PC-3 (cell line): ENCODE measurements around the gene NAA40. TPM values are rescaled to one million over a fixed set of nuclear protein-coding genes. Genes with fewer than 3 reads are reported as not detected.
A peak's percentile ranks its signal among the peaks of the same experiment; 100 is the strongest.

ENCODE experiments used
- ATAC-seq: fragments of 200-7000 bp; cut with Tn5 transposase; 2 replicates; pipeline ENCODE4 v1.9.1; 2020; ENCODE audit warnings: mild to moderate bottlenecking, moderate library complexity
- BruUV-seq: library from RNA; stranded (reverse); fragments of 400-500 nt; replicated peaks from 2 replicates; lab custom pipeline; 2021; lab: Mats Ljungman, UMichigan
- CTCF ChIA-PET: fragments of 300-600 bp; sonication (Branson Sonifier 250); formaldehyde crosslinking; loops from one replicate; lab custom pipeline; 2022; ENCODE audit warnings: antibody characterized with exemption; lab: Charles Lee
- POLR2A ChIA-PET: fragments of 300-600 bp; sonication (Branson Sonifier 250); formaldehyde crosslinking; loops from one replicate; lab custom pipeline; 2022; ENCODE audit warnings: antibody characterized with exemption; ENCODE audit not compliant: unreplicated experiment; lab: Charles Lee
- DNase-seq: peaks from one replicate; pipeline ENCODE4 v3.0.0-alpha.2; 2015
- H2AFZ ChIP-seq: fragments of 300-600 bp; sonication (generic); 2 replicates; pipeline ENCODE4 v1.6.0; 2016; ENCODE audit warnings: antibody characterized with exemption, low read length
- H3F3A ChIP-seq: fragments of 300-600 bp; sonication (generic); one replicate; pipeline ENCODE4 v1.6.0; 2017; ENCODE audit warnings: antibody characterized with exemption, low read length, control low read depth, mild to moderate bottlenecking; ENCODE audit not compliant: unreplicated experiment
- H3K27ac ChIP-seq: fragments of 300-600 bp; sonication (generic); 2 replicates; pipeline ENCODE4 v1.5.1; 2016; ENCODE audit warnings: mild to moderate bottlenecking, low read length
- H3K27me3 ChIP-seq: fragments of 300-600 bp; sonication (generic); 2 replicates; pipeline ENCODE4 v1.6.1; 2016; ENCODE audit warnings: low read length, mixed read lengths
- H3K36me3 ChIP-seq: fragments of 300-600 bp; sonication (generic); 2 replicates; pipeline ENCODE4 v1.6.1; 2016; ENCODE audit warnings: low read depth, mixed run types, low read length, mixed read lengths
- H3K4me1 ChIP-seq: fragments of 300-600 bp; sonication (generic); 2 replicates; pipeline ENCODE4 v1.5.1; 2016; ENCODE audit warnings: low read length; ENCODE audit not compliant: insufficient read depth
- H3K4me2 ChIP-seq: fragments of 300-600 bp; sonication (generic); 2 replicates; pipeline ENCODE4 v1.6.0; 2016; ENCODE audit warnings: low read length
- H3K4me3 ChIP-seq: fragments of 300-600 bp; sonication (generic); 2 replicates; pipeline ENCODE4 v1.5.1; 2016; ENCODE audit warnings: mild to moderate bottlenecking, low read length, mixed read lengths
- H3K79me2 ChIP-seq: fragments of 300-600 bp; sonication (generic); 2 replicates; pipeline ENCODE4 v1.6.1; 2017; ENCODE audit warnings: low read length, mixed read lengths
- H3K9ac ChIP-seq: fragments of 300-600 bp; sonication (generic); 2 replicates; pipeline ENCODE4 v1.6.0; 2016; ENCODE audit warnings: mild to moderate bottlenecking, low read length
- H3K9me2 ChIP-seq: fragments of 300-600 bp; sonication (generic); replicated peaks from 2 replicates; pipeline ENCODE4 v1.6.1; 2016; ENCODE audit warnings: mixed run types, low read length, mixed read lengths
- H3K9me3 ChIP-seq: fragments of 300-600 bp; sonication (generic); 2 replicates; pipeline ENCODE4 v1.6.1; 2016; ENCODE audit warnings: low read length, mixed read lengths
- H4K20me1 ChIP-seq: fragments of 300-600 bp; sonication (generic); 2 replicates; pipeline ENCODE4 v1.6.1; 2016; ENCODE audit warnings: low read length, mixed read lengths
- EZH2 ChIP-seq: fragments of 300-600 bp; sonication (generic); IDR thresholded peaks from one replicate; pipeline ENCODE4 v1.6.1; 2017; ENCODE audit warnings: antibody characterized with exemption, mild to moderate bottlenecking, low read length; ENCODE audit not compliant: unreplicated experiment
- EZH2phosphoT487 ChIP-seq: fragments of 300-600 bp; sonication (generic); IDR thresholded peaks from 2 replicates; pipeline ENCODE4 v1.6.1; 2018; ENCODE audit warnings: mild to moderate bottlenecking, antibody characterized with exemption, low read length, borderline replicate concordance
- intact Hi-C: fragments of 100-400 bp; cut with micrococcal nuclease; formaldehyde crosslinking; loops from 2 replicates; pipeline ENCODE4 v1.9.0; 2023
- total RNA-seq: library from RNA; depleted of rRNA; stranded (reverse); fragments of >200 nt; gene quantifications from 2 replicates; pipeline ENCODE4 v1.2.3, GENCODE V29; 2014
- TF ChIP-seq, protein P1 (sequence below): fragments of 300-600 bp; sonication (generic); conservative IDR thresholded peaks from 2 replicates; pipeline ENCODE4 v1.5.1; 2017; ENCODE audit warnings: antibody characterized with exemption, low read depth, mild to moderate bottlenecking, low read length

Gene NAA40
- total RNA-seq, 1 experiment from 2014 or later: 20.9 TPM

DNA sequence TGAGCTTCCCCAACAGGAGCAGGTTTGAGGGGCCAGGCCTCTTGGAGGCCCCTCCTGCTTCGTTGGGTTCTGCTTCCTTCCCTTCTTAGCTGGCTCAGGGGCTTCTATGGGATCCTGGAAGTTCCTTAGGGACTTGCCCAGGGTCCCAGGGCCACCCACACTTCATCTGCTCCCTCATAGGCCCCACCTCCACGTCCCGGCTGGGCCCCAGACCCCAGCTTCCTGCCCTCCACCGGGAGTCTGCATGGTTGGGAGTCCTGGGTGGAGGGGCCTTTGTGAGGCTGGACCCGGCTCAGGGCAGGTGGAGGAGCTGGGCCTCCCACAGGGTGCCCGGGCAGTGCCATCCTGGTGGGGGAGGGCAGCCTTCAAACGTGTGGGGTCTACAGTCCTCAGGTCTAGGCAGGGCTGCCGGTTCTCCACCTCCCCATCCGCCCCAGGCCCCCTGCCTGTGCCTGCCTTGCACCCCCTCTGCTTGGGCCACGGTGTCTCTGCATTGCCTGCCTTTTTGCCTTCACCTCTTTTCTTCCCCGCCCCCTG lies 59.1 kb downstream of the NAA40 start:
- Histone ChIP-seq H4K20me1 (no peaks in the 10 kb centered on the region), H3K9me2 (no peaks in the 10 kb centered on the region), H3K4me2 (no peak overlapping the region), H3K9me3 (no peaks in the 10 kb centered on the region), H3K36me3 (peaks cover 29% of the 10 kb centered on the region), H3K4me3 (no peak overlapping the region), H3K79me2 (0 out of 2 replicates have a peak, but pooled peaks cover 3% of the 10 kb centered on the region), H3K27me3 (no peaks in the 10 kb centered on the region), H3K27ac (no peak overlapping the region), H2AFZ (no peak overlapping the region), H3K9ac (no peak overlapping the region), H3F3A (no peaks in the 10 kb centered on the region), H3K4me1 (peaks cover 13% of the 10 kb centered on the region; the same call in 1 of the 2 replicates)
- BruUV-seq: no TSS peak
- CTCF ChIA-PET: no interaction called here
- no peak for DNase-seq
- intact Hi-C loops: no loop called here
- ATAC-seq: no peak
- TF ChIP-seq EZH2 (no peak), EZH2phosphoT487 (no peak)
- TF ChIP-seq, protein P1, sequence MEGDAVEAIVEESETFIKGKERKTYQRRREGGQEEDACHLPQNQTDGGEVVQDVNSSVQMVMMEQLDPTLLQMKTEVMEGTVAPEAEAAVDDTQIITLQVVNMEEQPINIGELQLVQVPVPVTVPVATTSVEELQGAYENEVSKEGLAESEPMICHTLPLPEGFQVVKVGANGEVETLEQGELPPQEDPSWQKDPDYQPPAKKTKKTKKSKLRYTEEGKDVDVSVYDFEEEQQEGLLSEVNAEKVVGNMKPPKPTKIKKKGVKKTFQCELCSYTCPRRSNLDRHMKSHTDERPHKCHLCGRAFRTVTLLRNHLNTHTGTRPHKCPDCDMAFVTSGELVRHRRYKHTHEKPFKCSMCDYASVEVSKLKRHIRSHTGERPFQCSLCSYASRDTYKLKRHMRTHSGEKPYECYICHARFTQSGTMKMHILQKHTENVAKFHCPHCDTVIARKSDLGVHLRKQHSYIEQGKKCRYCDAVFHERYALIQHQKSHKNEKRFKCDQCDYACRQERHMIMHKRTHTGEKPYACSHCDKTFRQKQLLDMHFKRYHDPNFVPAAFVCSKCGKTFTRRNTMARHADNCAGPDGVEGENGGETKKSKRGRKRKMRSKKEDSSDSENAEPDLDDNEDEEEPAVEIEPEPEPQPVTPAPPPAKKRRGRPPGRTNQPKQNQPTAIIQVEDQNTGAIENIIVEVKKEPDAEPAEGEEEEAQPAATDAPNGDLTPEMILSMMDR: no peak
- POLR2A ChIA-PET: no interaction called here

DNA sequence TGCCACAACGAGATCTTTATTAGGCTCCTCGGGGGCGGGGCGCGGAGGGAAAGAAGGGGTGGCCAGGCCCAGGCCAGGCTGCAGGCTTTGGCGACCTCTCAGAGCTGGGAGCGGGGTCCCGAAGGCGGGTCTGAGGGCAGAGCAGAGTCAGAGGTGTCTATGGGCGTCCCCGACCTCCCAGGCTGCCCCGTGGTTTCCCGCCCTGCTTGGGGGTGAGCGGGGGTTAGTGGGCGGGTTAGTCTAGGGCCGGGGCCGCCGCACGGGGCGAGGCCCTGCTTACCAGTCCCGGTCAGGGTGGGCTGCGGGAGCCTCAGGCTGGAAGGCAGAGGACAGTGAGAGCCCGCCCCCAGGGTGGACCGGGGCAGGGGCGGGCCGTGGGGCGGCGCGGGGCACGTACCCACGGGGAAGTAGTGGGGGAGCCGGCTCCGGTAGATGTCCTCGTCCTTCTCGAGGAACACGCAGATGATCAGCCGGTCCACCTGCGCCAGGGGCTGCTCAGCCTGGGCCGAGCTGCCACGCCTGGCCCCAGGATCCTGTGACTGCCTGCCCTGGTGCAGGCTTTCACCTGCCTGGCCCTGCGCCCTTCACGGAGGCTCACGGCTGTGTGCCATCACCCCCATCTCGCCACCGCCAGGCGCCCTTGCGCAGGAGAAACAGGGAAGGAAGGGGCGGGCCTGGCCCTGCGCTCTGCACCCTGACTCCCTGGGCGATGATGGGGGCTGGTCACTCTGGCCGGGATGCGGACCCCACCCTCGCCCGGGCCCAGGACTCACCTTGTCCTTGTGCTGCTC lies 60.0 kb downstream of the NAA40 start:
- no TSS peak for BruUV-seq
- no peak overlapping the region; the same call in 1 of the 2 replicates for H3K4me3 ChIP-seq
- peaks cover 13% of the 10 kb centered on the region; the same call in 1 of the 2 replicates for H3K4me1 ChIP-seq
- no peak overlapping the region for H3K9ac ChIP-seq
- no peaks in the 10 kb centered on the region for H3K9me3 ChIP-seq
- ChIA-PET POLR2A (no interaction called here), CTCF (interaction anchor here (1.2 kb wide), 1 partner anchor 151 kb away, joined by 4 read pairs; no protein-coding TSS in a partner anchor)
- no peaks in the 10 kb centered on the region for H3K27me3 ChIP-seq
- H2AFZ ChIP-seq: no peak overlapping the region
- H4K20me1 ChIP-seq: no peaks in the 10 kb centered on the region
- intact Hi-C loops: no loop called here
- DNase-seq (peak; percentile 23), ATAC-seq (peak; percentile 40)
- no peaks in the 10 kb centered on the region for H3K79me2 ChIP-seq
- no peaks in the 10 kb centered on the region for H3F3A ChIP-seq
- H3K4me2 ChIP-seq: peak overlapping the region; percentile 68
- TF ChIP-seq, protein P1: no peak
- TF ChIP-seq EZH2phosphoT487 (no peak), EZH2 (no peak)
- no peak overlapping the region for H3K27ac ChIP-seq
- H3K9me2 ChIP-seq: no peaks in the 10 kb centered on the region
- peaks cover 29% of the 10 kb centered on the region for H3K36me3 ChIP-seq
